WI38 (cell line): Measurements from ENCODE around the gene PSMC4.

ENCODE experiments used
- H3K4me3 ChIP-seq: 2 replicates; pipeline ENCODE4 v1.5.1; 2011; ENCODE audit warnings: low read depth, mild to moderate bottlenecking, control low read depth, low read length
- TF ChIP-seq, protein P1 (sequence below): IDR thresholded peaks from 2 replicates; pipeline ENCODE4 v1.5.1; 2012; ENCODE audit warnings: low read depth, mild to moderate bottlenecking, control low read depth, low read length

PSMC4 gene

DNA sequence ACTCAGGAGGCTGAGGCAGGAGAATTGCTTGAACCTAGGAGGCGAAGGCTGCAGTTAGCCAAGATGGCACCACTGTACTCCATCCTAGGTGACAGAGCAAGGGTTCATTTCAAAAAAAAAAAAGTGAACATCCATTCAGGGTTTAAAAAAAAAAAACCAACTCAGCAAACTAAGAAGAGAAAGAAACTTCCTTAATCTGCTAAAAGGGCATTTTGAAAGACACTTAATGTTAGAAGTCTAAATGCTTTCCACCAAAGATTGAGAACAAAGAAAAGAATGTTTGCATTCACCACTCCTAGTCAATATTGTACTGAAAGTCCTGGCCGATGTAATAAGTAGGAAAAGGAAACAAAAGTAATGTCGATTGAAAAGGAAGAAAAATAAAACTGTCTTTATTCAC is 7.1 kb upstream of the PSMC4 start:
- TF ChIP-seq, protein P1, sequence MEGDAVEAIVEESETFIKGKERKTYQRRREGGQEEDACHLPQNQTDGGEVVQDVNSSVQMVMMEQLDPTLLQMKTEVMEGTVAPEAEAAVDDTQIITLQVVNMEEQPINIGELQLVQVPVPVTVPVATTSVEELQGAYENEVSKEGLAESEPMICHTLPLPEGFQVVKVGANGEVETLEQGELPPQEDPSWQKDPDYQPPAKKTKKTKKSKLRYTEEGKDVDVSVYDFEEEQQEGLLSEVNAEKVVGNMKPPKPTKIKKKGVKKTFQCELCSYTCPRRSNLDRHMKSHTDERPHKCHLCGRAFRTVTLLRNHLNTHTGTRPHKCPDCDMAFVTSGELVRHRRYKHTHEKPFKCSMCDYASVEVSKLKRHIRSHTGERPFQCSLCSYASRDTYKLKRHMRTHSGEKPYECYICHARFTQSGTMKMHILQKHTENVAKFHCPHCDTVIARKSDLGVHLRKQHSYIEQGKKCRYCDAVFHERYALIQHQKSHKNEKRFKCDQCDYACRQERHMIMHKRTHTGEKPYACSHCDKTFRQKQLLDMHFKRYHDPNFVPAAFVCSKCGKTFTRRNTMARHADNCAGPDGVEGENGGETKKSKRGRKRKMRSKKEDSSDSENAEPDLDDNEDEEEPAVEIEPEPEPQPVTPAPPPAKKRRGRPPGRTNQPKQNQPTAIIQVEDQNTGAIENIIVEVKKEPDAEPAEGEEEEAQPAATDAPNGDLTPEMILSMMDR = no peak
- H3K4me3 ChIP-seq = no peak overlapping the region

DNA sequence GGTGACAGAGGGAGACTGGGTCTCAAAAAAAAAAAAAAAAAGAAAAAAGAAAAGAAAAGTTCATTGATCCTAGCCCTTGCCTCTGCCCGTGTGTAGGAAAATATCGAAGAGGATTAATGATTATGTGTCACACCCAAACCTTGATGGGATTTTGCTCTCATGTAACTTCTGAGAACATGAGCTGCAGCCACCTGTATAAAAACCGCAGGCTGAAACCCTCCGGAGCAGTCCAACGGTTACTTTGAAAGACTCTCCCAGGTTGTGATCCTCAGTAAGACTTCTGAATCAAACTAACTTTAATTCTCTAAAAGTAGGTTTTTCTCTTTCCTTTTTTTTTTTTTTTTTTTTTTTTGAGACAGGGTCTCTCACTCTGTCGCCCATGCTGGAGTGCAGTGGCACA is 4.3 kb upstream of the PSMC4 start:
- H3K4me3 ChIP-seq = no peak overlapping the region
- TF ChIP-seq, protein P1 = no peak

DNA sequence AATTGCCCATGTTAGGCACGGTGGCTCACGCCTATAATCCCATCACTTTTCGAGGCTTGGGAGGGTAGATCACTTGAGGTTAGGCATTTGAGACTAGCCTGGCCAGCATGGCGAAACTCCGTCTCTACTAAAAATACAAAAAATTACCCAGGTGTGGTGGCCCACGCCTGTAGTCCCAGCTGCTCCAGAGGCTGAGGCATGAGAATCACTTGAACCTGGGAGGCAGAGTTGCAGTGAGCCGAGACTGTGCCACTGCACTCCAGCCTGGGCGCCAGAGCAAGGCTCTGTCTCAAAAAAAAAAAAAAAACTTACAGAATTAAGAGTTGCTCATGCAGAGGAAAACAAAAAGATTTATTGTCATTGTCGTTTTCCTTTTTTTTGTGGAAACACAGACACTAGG is 3.4 kb upstream of the PSMC4 start:
- H3K4me3 ChIP-seq = no peak overlapping the region
- TF ChIP-seq, protein P1 = no peak

DNA sequence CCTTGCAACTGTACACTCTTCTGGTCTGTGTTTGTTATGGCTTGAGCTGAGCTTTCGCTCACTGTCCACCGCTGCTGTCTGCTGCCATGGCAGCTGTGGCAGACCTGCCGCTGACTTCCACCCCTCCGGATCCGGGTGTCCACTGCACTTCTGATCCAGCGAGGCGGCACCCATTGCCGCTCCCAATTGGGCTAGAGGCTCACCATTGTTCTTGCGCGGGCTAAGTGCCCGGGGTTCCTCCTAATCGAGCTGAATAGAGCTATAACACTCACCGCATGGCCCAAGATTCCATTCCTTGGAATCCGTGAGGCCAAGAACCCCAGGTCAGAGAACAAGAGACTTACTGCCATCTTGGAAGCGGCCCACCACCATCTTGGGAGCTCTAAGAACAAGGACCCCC is 2.2 kb upstream of the PSMC4 start:
- TF ChIP-seq, protein P1 = no peak
- no peak overlapping the region for H3K4me3 ChIP-seq

DNA sequence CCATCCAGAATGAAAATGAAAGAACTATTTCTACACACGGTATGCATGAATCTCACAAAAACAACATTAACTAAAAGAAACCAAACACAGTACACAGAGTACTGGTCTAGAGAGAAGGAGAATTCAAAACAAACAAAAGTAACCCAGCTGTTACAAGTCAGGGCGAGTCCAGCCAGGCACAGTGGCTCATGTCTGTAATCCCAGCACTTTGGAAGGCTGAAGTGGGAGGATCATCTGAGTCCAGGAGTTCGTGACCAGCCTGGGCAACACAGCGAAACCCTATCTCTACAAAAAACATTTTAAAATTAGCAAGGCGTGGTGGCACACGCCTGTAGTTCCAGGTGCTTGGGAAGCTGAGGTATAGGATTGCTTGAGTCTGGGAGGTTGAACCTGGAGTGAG is 1.7 kb upstream of the PSMC4 start:
- H3K4me3 ChIP-seq = no peak overlapping the region
- TF ChIP-seq, protein P1 = no peak

DNA sequence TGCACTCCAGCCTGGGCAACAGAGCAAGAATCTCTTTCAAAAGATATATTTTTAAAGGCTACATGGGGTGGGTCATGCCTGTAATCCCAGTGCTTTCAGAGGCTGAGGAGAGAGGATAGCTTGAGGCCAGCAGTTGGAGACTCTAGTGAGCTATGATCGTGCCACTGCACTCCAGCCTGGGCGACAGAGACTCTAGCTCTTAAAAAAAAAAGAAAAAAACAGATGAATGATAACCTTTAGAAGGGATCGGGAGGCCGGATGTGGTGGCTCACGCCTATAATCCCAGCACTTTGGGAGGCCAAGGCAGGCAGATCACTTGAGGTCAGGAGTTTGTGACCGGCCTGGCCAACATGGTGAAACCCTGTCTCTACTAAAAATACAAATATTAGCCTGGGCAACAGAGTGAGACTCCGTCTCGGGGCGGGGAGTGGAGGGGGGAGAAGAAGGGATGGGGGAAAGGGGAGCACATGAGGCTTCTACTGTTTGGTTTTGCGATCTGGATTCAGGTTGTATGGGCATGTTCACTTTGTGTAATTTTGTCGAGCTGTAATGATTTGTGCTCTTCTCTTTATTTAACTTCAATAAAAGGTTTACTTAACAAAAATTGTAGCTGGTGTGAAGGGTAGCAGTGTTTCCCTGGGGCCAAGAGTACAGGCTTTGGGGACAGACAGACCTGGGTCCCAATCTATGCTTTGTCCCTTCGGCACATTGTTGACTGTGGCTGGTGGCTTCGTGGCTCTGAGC is 1.1 kb upstream of the PSMC4 start:
- peak overlapping the region; percentile 96 for H3K4me3 ChIP-seq
- TF ChIP-seq, protein P1 = no peak

DNA sequence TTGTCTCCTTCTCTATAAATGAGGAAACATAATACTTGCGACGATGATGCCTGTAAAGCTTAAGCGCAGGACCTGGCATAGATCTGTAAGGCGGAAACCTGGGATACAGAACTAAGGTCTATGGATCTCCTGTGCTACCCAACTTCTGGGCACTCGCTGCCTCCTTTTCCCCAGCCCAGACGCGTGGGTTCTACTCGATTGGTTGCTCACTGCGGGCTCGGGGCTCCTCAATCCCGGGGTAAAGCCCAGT is 615 bp upstream of the PSMC4 start:
- H3K4me3 ChIP-seq = peak overlapping the region; percentile 96
- TF ChIP-seq, protein P1 = no peak
